ENCODE results near the gene R3HCC1L.

R3HCC1L gene

GRCh38 chr10:98286419-98286818, 152.0 kb downstream of the R3HCC1L start:
- H3K36me3 ChIP-seq (ENCODE audit: control insufficient read depth, insufficient read depth, low read length) = no peaks in the 10 kb centered on the region
- H3K4me3 ChIP-seq (replicated peaks; ENCODE audit: low read depth, low read length) = no peak overlapping the region
- DNase-seq (ENCODE audit: extremely low read depth, insufficient read length) = no peak
- TF ChIP-seq CTCF (IDR thresholded peaks at IDR 0.05; ENCODE audit: insufficient read depth, low read length, poor library complexity, severe bottlenecking) = no peak
- H3K27me3 ChIP-seq (replicated peaks; ENCODE audit: control insufficient read depth, insufficient read depth, low read length) = peaks cover 1% of the 10 kb centered on the region

GRCh38 chr10:98287321-98287720, 152.9 kb downstream of the R3HCC1L start:
- no peak for TF ChIP-seq CTCF (IDR thresholded peaks at IDR 0.05; ENCODE audit: insufficient read depth, low read length, poor library complexity, severe bottlenecking)
- no peak for DNase-seq (ENCODE audit: extremely low read depth, insufficient read length)
- no peak overlapping the region for H3K4me3 ChIP-seq (replicated peaks; ENCODE audit: low read depth, low read length)
- H3K36me3 ChIP-seq (ENCODE audit: control insufficient read depth, insufficient read depth, low read length) = no peaks in the 10 kb centered on the region
- H3K27me3 ChIP-seq (replicated peaks; ENCODE audit: control insufficient read depth, insufficient read depth, low read length) = peaks cover 3% of the 10 kb centered on the region

- H3K36me3 ChIP-seq (ENCODE audit: control insufficient read depth, insufficient read depth, low read length) = no peaks in the 10 kb centered on the region
- H3K4me3 ChIP-seq (replicated peaks; ENCODE audit: low read depth, low read length) = no peak overlapping the region
- H3K27me3 ChIP-seq (replicated peaks; ENCODE audit: control insufficient read depth, insufficient read depth, low read length) = peaks cover 2% of the 10 kb centered on the region
- TF ChIP-seq CTCF (IDR thresholded peaks at IDR 0.05; ENCODE audit: insufficient read depth, low read length, poor library complexity, severe bottlenecking) = no peak
- DNase-seq (ENCODE audit: extremely low read depth, insufficient read length) = no peak
Observed at GRCh38 chr10:98289802-98290209, 155.3 kb downstream of the R3HCC1L start.

GRCh38 chr10:98292971-98293370, 158.5 kb downstream of the R3HCC1L start:
- DNase-seq (ENCODE audit: extremely low read depth, insufficient read length) = no peak
- Histone ChIP-seq H3K4me3 (replicated peaks; ENCODE audit: low read depth, low read length) (no peak overlapping the region), H3K36me3 (ENCODE audit: control insufficient read depth, insufficient read depth, low read length) (no peaks in the 10 kb centered on the region), H3K27me3 (replicated peaks; ENCODE audit: control insufficient read depth, insufficient read depth, low read length) (peaks cover 2% of the 10 kb centered on the region)
- TF ChIP-seq CTCF (IDR thresholded peaks at IDR 0.05; ENCODE audit: insufficient read depth, low read length, poor library complexity, severe bottlenecking) = no peak

- Histone ChIP-seq H3K4me3 (replicated peaks; ENCODE audit: low read depth, low read length) (no peak overlapping the region), H3K36me3 (ENCODE audit: control insufficient read depth, insufficient read depth, low read length) (no peaks in the 10 kb centered on the region), H3K27me3 (replicated peaks; ENCODE audit: control insufficient read depth, insufficient read depth, low read length) (peaks cover 2% of the 10 kb centered on the region)
- DNase-seq (ENCODE audit: extremely low read depth, insufficient read length) = no peak
- TF ChIP-seq CTCF (IDR thresholded peaks at IDR 0.05; ENCODE audit: insufficient read depth, low read length, poor library complexity, severe bottlenecking) = no peak
Observed at GRCh38 chr10:98293550-98294269, 159.3 kb downstream of the R3HCC1L start.

- peaks cover 2% of the 10 kb centered on the region for H3K27me3 ChIP-seq (replicated peaks; ENCODE audit: control insufficient read depth, insufficient read depth, low read length)
- no peak overlapping the region for H3K4me3 ChIP-seq (replicated peaks; ENCODE audit: low read depth, low read length)
- DNase-seq (ENCODE audit: extremely low read depth, insufficient read length) = no peak
- no peak for TF ChIP-seq CTCF (IDR thresholded peaks at IDR 0.05; ENCODE audit: insufficient read depth, low read length, poor library complexity, severe bottlenecking)
- H3K36me3 ChIP-seq (ENCODE audit: control insufficient read depth, insufficient read depth, low read length) = no peaks in the 10 kb centered on the region
Observed at GRCh38 chr10:98294270-98294627, 159.8 kb downstream of the R3HCC1L start.
